ENCODE data around the gene ESAM.

The ESAM gene

DNA sequence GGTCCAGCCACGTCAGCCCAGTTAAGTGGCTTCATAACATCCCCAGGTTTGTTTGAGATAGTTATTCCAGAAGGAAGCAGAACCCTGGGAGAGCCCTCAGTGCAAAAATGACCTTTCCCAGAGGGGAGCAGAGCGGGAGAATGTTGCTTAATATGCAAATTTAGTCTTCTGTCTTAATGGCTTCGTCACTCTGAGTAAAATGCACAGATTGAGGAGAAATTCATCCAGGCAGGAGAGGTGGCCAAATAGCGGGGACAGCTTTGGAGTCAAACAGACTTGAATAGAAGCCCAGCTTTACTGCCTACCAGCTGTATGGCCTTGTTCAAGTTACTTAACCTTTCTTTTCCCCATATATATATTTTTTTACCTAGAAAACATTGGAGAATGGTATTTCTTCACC lies 34.6 kb downstream of the ESAM start:
- FAIRE-seq: no peak

DNA sequence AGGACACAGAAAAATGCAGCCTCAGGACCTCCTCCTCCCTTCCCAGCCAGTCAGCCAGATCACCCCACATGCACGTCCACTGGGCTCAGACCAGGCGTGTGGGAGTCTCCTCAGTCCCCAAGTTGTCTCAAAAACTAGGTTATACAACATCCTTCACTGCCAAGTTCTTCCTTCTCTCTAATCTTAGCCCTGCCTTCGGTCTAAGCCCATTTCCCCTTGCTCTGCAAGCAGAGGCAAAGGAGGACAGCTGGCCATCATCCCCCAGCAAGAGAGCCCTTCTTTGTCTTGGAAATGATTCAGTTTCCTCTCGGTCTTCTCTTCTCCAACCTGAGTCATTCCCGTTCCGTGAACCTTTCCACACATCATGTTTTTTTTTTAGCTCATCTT lies 36.4 kb downstream of the ESAM start:
- no peak for FAIRE-seq

- FAIRE-seq: no peak
Measured at GRCh38 chr11:124724979-124725718, 36.9 kb downstream of the ESAM start.

GRCh38 chr11:124722176-124722575 lies 39.9 kb downstream of the ESAM start:
- FAIRE-seq: no peak

DNA sequence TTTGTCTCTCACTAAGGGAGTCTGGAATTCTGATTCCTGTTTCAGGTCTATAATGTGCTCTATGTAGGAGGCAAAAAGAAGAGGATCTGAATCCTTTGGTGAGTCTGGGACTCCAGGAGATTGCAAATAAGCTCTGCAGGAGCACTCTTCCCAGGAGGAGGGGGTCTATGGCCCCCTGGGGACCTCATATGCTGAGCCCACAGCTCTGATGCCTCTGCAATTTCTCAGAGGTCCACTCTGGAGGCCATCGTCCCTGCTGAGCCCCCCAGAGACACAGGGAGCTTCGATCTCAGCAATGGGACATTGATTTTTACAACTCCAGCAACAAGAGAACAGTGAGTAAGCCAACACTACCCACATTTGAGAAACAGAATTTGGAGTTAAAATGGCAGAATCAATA lies 42.6 kb downstream of the ESAM start:
- FAIRE-seq: no peak

DNA sequence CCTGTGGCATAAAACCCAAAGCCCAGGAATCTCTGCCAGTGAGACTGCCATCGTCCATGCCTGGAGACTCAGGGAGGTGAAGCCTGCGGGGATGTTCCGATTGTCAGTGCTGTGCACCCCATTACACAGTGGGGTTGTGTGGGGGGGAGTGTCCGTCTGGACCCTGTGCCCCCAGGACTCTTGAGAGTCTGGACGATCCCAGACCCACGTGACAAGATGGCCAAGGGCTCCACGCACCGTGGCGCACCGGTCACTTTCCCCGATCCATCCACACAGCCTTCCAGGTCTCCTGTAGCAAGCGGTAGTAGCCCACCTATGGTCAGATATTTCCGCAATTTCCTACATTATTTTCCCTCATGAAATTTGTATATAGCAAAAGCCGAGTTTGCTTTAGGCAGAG lies 43.3 kb downstream of the ESAM start:
- FAIRE-seq: no peak

DNA sequence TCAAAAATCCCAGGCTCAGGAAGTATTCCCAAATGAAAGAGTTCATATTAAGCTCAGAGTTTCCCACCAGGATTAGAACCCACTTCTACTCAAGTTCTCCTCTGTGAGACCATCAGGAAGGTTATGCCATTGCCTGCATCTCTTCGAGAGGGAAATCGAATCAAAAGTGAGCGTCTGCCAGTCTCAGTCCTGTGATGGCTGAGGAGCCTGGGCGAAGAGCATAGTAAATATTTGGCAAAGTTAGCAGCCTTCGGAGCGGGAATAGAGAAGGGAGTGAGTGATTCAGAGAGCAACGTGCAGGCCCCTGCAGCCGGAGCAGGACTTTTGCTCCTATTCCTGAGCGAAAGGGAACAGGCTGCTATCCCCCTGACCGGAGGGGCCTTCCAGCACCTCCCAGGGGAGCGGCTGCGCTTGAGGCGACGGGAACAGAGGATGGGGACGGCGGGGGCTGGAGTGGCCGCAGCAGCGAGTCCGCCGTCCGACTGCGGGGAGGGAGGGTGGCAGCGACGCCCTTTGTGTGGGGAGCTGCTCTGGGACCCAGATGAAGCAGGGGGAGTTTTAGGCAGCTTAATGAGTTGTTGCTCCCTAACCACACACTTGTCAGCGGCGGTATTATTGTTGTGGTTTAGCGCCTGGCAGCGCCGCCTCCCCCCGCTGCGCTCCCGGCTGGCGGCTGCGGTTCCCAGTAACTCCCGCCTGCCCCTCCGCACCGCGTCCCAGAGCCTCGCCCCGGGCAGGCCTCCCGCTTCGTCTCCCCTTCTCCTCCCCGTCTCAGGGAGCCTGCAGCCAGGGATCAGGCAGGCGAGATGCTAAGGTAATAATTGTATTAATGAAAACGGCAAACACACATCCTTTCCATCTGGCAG lies 44.1 kb downstream of the ESAM start:
- no peak for FAIRE-seq

DNA sequence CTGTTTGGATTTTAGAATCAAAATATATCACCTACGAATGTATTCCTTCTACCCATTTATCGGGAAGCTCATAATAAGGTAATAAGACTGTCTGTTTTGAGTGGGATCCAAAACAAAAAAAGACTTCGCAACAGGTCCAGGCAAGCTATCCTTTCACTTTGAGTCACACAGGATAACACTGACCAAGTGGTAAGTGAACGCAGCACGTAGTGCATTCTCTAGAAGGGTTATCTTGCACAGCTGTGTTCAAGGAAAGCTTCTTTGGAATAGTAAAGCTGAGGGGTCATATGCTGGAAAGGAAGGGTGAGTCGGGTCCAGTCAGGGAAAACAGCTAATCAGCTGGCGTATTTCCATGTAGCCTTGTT lies 44.7 kb downstream of the ESAM start:
- FAIRE-seq: no peak

DNA sequence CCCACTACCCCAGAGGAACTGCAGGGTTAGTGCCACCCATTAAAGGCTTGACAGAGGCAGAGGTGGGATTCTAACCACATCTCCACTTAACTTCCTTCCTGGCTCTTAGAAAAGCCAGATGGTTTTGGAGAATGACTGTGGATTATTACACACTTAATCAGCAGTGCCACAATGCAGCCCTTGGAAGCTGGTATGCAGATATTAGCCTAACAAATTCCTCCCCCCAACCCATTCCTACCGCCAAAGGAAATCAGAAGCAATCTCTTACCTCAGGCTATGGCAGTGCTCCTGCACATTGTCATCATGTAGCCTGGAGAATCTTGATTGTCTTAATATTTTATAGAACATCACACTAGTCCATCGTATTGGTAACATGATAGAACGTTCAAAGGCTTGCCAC lies 45.5 kb downstream of the ESAM start:
- FAIRE-seq: no peak

- no peak for FAIRE-seq
Measured at GRCh38 chr11:124712392-124712791, 49.7 kb downstream of the ESAM start.

DNA sequence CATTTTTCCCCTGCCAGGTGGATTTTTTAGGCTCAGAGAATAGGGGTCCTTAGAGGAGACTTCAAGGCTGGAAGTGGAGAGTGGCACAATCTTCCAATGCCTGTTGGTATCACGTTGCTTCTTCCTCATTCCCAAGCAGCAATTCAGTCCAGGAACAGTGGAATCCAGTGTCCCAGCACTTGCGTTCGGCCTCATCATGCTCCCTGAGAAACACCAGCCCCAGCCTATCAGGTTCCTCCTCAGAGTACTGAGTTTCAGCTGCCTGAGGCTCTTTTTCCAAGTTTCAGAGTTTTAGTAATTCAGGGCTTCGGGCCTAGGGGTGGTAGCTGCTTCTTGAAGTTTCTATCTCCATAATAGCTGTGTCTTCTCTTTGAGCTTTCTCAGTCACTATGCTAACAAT lies 54.3 kb downstream of the ESAM start:
- no peak for FAIRE-seq
